Trophoblast cell (in vitro differentiated cells and primary cell): ENCODE data around the gene TBXAS1.

Experiments used
- DNase-seq, 2 donors: peaks; one replicate each; pipeline ENCODE4 v3.0.0-alpha.2; 2016
- H2AFZ ChIP-seq: 2 replicates; pipeline ENCODE4 v1.6.1; 2013; ENCODE audit warnings: low read length, moderate library complexity, mild to moderate bottlenecking; ENCODE audit not compliant: insufficient read depth, poor library complexity
- H2AK5ac ChIP-seq: 2 replicates; pipeline ENCODE4 v1.6.1; 2013; ENCODE audit warnings: mild to moderate bottlenecking, low read length
- H2BK120ac ChIP-seq: 2 replicates; pipeline ENCODE4 v1.6.1; 2013; ENCODE audit warnings: low read length, mild to moderate bottlenecking, moderate library complexity; ENCODE audit not compliant: insufficient read depth, poor library complexity
- H2BK12ac ChIP-seq: 2 replicates; pipeline ENCODE4 v1.6.1; 2013; ENCODE audit warnings: mild to moderate bottlenecking, low read length, moderate library complexity
- H2BK5ac ChIP-seq: 2 replicates; pipeline ENCODE4 v1.6.1; 2013; ENCODE audit warnings: low read length, low read depth, moderate library complexity, mild to moderate bottlenecking; ENCODE audit not compliant: poor library complexity
- H3K14ac ChIP-seq: 2 replicates; pipeline ENCODE4 v1.6.1; 2013; ENCODE audit warnings: mild to moderate bottlenecking, low read length
- H3K18ac ChIP-seq: 2 replicates; pipeline ENCODE4 v1.6.1; 2013; ENCODE audit warnings: mild to moderate bottlenecking, low read length
- H3K23ac ChIP-seq: 2 replicates; pipeline ENCODE4 v1.6.1; 2013; ENCODE audit warnings: low read length
- H3K27ac ChIP-seq: 2 replicates; pipeline ENCODE4 v1.5.1; 2013; ENCODE audit warnings: low read depth, mild to moderate bottlenecking, inconsistent platforms, low read length, moderate library complexity
- H3K27me3 ChIP-seq: 2 replicates; pipeline ENCODE4 v1.6.1; 2013; ENCODE audit warnings: inconsistent platforms, mild to moderate bottlenecking, low read length, moderate library complexity; ENCODE audit not compliant: insufficient read depth
- H3K36me3 ChIP-seq, 2 experiments: 1 replicate in 1 of 2; 2 replicates in 1 of 2; pipeline ENCODE4 v1.6.1; 2013; ENCODE audit warnings: low read length in 2 of 2, mild to moderate bottlenecking in 2 of 2, moderate library complexity in 1 of 2; ENCODE audit not compliant: insufficient read depth in 2 of 2, control insufficient read depth in 1 of 2
- H3K4ac ChIP-seq: 2 replicates; pipeline ENCODE4 v1.6.1; 2013; ENCODE audit warnings: low read depth, mild to moderate bottlenecking, low read length, moderate library complexity
- H3K4me1 ChIP-seq, 2 experiments: 1 replicate in 1 of 2; 2 replicates in 1 of 2; pipeline ENCODE4 v1.6.1; 2013; ENCODE audit warnings: low read length in 2 of 2, mild to moderate bottlenecking in 2 of 2, moderate library complexity in 1 of 2; ENCODE audit not compliant: insufficient read depth in 2 of 2, control insufficient read depth in 1 of 2
- H3K4me2 ChIP-seq: 2 replicates; pipeline ENCODE4 v1.6.1; 2013; ENCODE audit warnings: inconsistent platforms, mild to moderate bottlenecking, low read length, moderate library complexity
- H3K4me3 ChIP-seq: 2 replicates; pipeline ENCODE4 v1.5.1; 2013; ENCODE audit warnings: mild to moderate bottlenecking, low read depth, low read length, inconsistent platforms
- H3K79me1 ChIP-seq: one replicate; pipeline ENCODE4 v1.6.1; 2013; ENCODE audit warnings: low read length
- H3K79me2 ChIP-seq: 2 replicates; pipeline ENCODE4 v1.6.1; 2013; ENCODE audit warnings: low read length, mild to moderate bottlenecking; ENCODE audit not compliant: control insufficient read depth, insufficient read depth, poor library complexity
- H3K9ac ChIP-seq: 2 replicates; pipeline ENCODE4 v1.6.1; 2013; ENCODE audit warnings: mild to moderate bottlenecking, low read length
- H3K9me3 ChIP-seq: 2 replicates; pipeline ENCODE4 v1.6.1; 2013; ENCODE audit warnings: low read depth, mild to moderate bottlenecking, control low read depth, inconsistent platforms, low read length; ENCODE audit not compliant: insufficient read depth
- H4K12ac ChIP-seq: 2 replicates; pipeline ENCODE4 v1.6.1; 2013; ENCODE audit warnings: low read depth, mild to moderate bottlenecking, low read length, moderate library complexity
- H4K8ac ChIP-seq: 2 replicates; pipeline ENCODE4 v1.6.1; 2013; ENCODE audit warnings: low read depth, mild to moderate bottlenecking, low read length, moderate library complexity
- H4K91ac ChIP-seq: one replicate; pipeline ENCODE4 v1.6.1; 2013; ENCODE audit warnings: low read depth, mild to moderate bottlenecking, low read length, moderate library complexity
- WGBS: extraction: QIAGEN DNeasy Blood & Tissue Kit; methylation state at CpG from one replicate; pipeline ENCODE4 v1.1.7; 2013; ENCODE audit warnings: missing lambda C conversion rate; ENCODE audit not compliant: insufficient read length, insufficient coverage; ENCODE audit errors: extremely low coverage; 5-methylcytosine and 5-hydroxymethylcytosine counted together

The TBXAS1 gene

DNA sequence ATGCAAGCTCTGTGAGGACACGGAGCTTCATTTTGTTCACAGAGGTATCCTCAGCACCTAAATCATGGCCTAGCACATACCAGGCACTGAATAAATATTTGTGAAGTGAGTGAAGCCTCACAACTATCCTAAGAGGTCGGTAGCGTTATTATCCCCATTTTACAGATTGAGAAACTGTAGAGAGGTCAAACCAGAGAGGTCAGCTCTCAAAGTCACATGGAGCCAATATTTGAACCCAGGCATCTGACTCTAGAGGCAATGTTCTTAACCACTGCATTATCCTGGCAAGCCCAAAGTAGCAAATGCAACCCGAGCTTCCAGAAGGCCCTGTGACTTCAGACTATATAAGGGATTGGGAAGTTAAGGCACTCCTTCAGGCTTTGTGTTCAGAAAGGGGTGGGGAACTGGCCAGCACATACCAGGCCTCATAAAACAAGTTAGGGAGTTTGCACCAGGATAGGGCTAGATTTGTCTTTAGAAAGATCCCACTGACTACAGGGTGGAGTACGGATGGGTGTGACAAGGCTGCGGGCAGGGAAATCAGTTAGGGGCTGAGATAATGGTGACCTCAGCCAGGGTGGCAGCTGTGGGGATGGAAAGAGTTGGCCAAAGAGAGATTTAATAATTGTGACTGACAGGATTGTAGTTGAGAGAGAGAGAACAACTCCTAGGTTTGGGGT lies 101.4 kb downstream of the TBXAS1 start:
- no peak overlapping the region for H3K23ac ChIP-seq
- H2AK5ac ChIP-seq: no peak overlapping the region
- H3K9me3 ChIP-seq: no peaks in the 10 kb centered on the region
- H3K27ac ChIP-seq: no peak overlapping the region
- H4K12ac ChIP-seq: no peak overlapping the region
- no peak overlapping the region for H4K8ac ChIP-seq
- H2AFZ ChIP-seq: no peak overlapping the region
- no peaks in the 10 kb centered on the region for H3K79me2 ChIP-seq
- H3K79me1 ChIP-seq: no peaks in the 10 kb centered on the region
- no peaks in the 10 kb centered on the region for H3K4me1 ChIP-seq
- no peak overlapping the region for H3K14ac ChIP-seq
- no peaks in the 10 kb centered on the region for H3K36me3 ChIP-seq
- H3K9ac ChIP-seq: no peak overlapping the region
- H2BK12ac ChIP-seq: no peak overlapping the region
- no peak overlapping the region for H4K91ac ChIP-seq
- H3K4me3 ChIP-seq: no peak overlapping the region
- DNase-seq: no peak
- no peak overlapping the region for H2BK120ac ChIP-seq
- H3K27me3 ChIP-seq: no peaks in the 10 kb centered on the region
- H3K18ac ChIP-seq: no peak overlapping the region
- no peak overlapping the region for H3K4me2 ChIP-seq
- no CpG with 5 or more reads among the region's 6 CpGs for WGBS
- no peak overlapping the region for H2BK5ac ChIP-seq
- H3K4ac ChIP-seq: no peak overlapping the region

DNA sequence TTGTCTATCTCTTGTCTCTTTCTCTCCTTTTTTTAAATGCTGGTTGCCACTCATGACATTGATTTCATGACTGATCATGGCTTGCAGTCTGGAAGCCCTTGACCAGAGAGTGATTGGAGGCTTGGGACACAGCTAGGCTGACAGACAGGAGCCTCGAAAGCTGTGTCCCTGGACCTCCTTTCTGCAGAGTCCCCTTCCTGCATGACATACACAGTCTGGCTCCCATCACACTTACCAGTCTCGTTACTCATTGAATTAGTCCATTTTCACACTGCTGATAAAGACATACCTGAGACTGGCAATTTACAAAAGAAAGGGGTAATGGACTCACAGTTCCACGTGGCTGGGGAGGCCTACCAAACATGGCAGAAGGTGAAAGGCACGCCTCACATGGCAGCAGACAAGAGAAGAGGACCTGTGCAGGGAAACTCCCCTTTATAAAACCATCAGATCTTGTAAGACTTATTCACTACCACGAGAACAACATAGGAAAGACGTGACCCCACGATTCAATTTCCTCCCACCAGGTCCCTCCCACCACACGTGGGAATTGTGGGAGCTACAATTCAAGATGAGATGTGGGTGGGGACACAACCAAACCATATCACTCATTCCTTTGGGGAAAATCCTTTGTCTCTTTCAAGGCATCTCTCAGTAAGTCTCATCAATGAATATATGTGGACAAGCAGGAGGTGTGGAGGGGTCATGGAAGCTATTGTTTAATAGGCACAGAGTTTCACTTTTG lies 102.3 kb downstream of the TBXAS1 start:
- Histone ChIP-seq H3K9ac (no peak overlapping the region), H2BK120ac (no peak overlapping the region), H2AFZ (no peak overlapping the region), H3K27me3 (no peaks in the 10 kb centered on the region), H3K9me3 (no peaks in the 10 kb centered on the region), H3K79me1 (no peaks in the 10 kb centered on the region), H4K12ac (no peak overlapping the region), H3K14ac (no peak overlapping the region), H4K8ac (no peak overlapping the region), H4K91ac (no peak overlapping the region), H2AK5ac (no peak overlapping the region), H3K79me2 (no peaks in the 10 kb centered on the region), H3K4ac (no peak overlapping the region), H3K4me2 (no peak overlapping the region), H3K18ac (no peak overlapping the region), H3K36me3 (no peaks in the 10 kb centered on the region), H3K4me3 (no peak overlapping the region), H3K23ac (no peak overlapping the region), H3K27ac (no peak overlapping the region), H2BK5ac (no peak overlapping the region), H2BK12ac (no peak overlapping the region), H3K4me1 (no peaks in the 10 kb centered on the region)
- WGBS: no CpG with 5 or more reads among the region's 8 CpGs
- DNase-seq: no peak

DNA sequence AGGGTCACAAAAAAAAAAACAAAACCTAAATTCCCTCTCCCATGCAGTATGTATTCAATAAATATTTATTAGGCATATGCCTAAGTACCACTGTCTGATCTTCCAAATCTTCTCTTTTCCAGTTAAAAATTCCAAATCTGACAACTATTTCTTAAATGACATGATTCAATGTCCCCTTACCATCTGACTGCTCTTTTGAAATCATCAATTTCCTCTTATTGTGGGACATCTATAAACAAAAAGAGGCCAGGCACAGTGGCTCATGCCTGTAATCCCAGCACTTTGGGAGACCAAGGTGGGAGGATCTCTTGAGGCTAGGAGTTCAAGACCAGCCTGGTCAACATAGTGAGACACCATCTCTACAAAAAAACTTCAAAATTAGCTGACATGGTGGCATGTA lies 103.5 kb downstream of the TBXAS1 start:
- Histone ChIP-seq H3K27me3 (no peaks in the 10 kb centered on the region), H2BK5ac (no peak overlapping the region), H3K4me2 (no peak overlapping the region), H3K79me1 (no peaks in the 10 kb centered on the region), H3K9ac (no peak overlapping the region), H3K14ac (no peak overlapping the region), H2BK120ac (no peak overlapping the region), H2AFZ (no peak overlapping the region), H3K18ac (no peak overlapping the region), H3K23ac (no peak overlapping the region), H3K27ac (no peak overlapping the region), H3K4ac (no peak overlapping the region), H3K79me2 (no peaks in the 10 kb centered on the region), H3K36me3 (no peaks in the 10 kb centered on the region), H2BK12ac (no peak overlapping the region), H3K9me3 (no peaks in the 10 kb centered on the region), H3K4me3 (no peak overlapping the region), H3K4me1 (no peaks in the 10 kb centered on the region), H4K91ac (no peak overlapping the region), H4K8ac (no peak overlapping the region), H4K12ac (no peak overlapping the region), H2AK5ac (no peak overlapping the region)
- no peak for DNase-seq

DNA sequence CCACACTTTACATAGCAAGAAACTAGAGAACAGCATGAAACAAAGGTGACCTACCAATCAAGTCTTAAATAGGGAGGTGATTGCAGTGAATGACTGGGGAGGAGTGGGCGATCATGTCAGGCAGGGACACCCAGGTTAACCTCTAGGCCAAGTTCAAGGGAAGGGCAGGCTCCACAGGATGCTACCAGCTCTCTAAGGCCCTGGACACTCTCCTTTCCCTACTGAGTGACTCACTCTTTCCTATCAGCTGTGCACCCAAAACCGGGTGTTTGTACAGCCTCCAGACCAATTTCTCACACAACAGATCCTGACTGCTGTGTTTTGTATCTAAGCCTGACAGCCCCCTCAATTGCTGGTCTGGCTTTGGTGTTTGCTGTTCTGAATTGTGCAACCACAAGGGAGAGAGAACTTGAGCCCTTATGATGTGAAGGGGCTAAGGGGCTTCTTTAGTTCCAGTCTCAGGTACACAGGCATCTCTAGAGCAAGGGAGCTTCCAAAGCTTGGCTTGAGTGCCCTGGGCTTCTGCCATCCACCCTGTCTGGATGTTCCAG lies 107.8 kb downstream of the TBXAS1 start:
- DNase-seq: no peak
- H3K23ac ChIP-seq: no peak overlapping the region
- no peak overlapping the region for H3K4me2 ChIP-seq
- H2AFZ ChIP-seq: no peak overlapping the region
- H3K14ac ChIP-seq: no peak overlapping the region
- no peak overlapping the region for H2BK12ac ChIP-seq
- no peaks in the 10 kb centered on the region for H3K79me1 ChIP-seq
- H4K91ac ChIP-seq: no peak overlapping the region
- H3K27ac ChIP-seq: no peak overlapping the region
- H3K4me3 ChIP-seq: no peak overlapping the region
- H3K36me3 ChIP-seq: no peaks in the 10 kb centered on the region
- H3K4me1 ChIP-seq: no peaks in the 10 kb centered on the region
- H3K79me2 ChIP-seq: no peaks in the 10 kb centered on the region
- H2BK5ac ChIP-seq: no peak overlapping the region
- no peak overlapping the region for H3K4ac ChIP-seq
- no CpG with 5 or more reads among the region's 2 CpGs for WGBS
- H3K18ac ChIP-seq: no peak overlapping the region
- H3K27me3 ChIP-seq: no peaks in the 10 kb centered on the region
- no peak overlapping the region for H3K9ac ChIP-seq
- no peaks in the 10 kb centered on the region for H3K9me3 ChIP-seq
- H2AK5ac ChIP-seq: no peak overlapping the region
- H2BK120ac ChIP-seq: no peak overlapping the region
- H4K12ac ChIP-seq: no peak overlapping the region
- H4K8ac ChIP-seq: no peak overlapping the region
